Mesendoderm (in vitro differentiated cells): ENCODE results near the gene HEMK1.

Source experiments
- DNase-seq: peaks from one replicate; pipeline ENCODE4 v3.0.0; 2013
- H2AK5ac ChIP-seq: 2 replicates; pipeline ENCODE4 v1.6.1; 2013; ENCODE audit warnings: low read length, inconsistent platforms
- H2BK120ac ChIP-seq: 2 replicates; pipeline ENCODE4 v1.6.1; 2013; ENCODE audit warnings: low read depth, mild to moderate bottlenecking, low read length, moderate library complexity, mixed read lengths
- H2BK15ac ChIP-seq: replicated peaks from 2 replicates; pipeline ENCODE4 v1.6.1; 2013; ENCODE audit warnings: low read depth, mild to moderate bottlenecking, moderate library complexity
- H2BK5ac ChIP-seq: 2 replicates; pipeline ENCODE4 v1.6.1; 2013; ENCODE audit warnings: low read length, inconsistent platforms
- H3K18ac ChIP-seq: 2 replicates; pipeline ENCODE4 v1.6.1; 2013; ENCODE audit warnings: mild to moderate bottlenecking, low read length, mixed read lengths
- H3K23ac ChIP-seq: one replicate; pipeline ENCODE4 v1.6.1; 2013; ENCODE audit warnings: low read length
- H3K27ac ChIP-seq: 2 replicates; pipeline ENCODE4 v1.5.1; 2013; ENCODE audit warnings: low read depth, mild to moderate bottlenecking, inconsistent platforms, low read length, moderate library complexity
- H3K27me3 ChIP-seq: 2 replicates; pipeline ENCODE4 v1.6.1; 2013; ENCODE audit warnings: low read length, control low read depth, mild to moderate bottlenecking, inconsistent platforms; ENCODE audit not compliant: insufficient read depth, poor library complexity
- H3K36me3 ChIP-seq: 2 replicates; pipeline ENCODE4 v1.6.1; 2013; ENCODE audit warnings: low read length, inconsistent platforms; ENCODE audit not compliant: control insufficient read depth, insufficient read depth
- H3K4ac ChIP-seq: one replicate; pipeline ENCODE4 v1.6.1; 2013; ENCODE audit warnings: low read depth, mild to moderate bottlenecking, low read length, moderate library complexity
- H3K4me1 ChIP-seq: 2 replicates; pipeline ENCODE4 v1.6.1; 2013; ENCODE audit warnings: low read depth, low read length, inconsistent platforms; ENCODE audit not compliant: control insufficient read depth
- H3K4me2 ChIP-seq: 2 replicates; pipeline ENCODE4 v1.6.1; 2013; ENCODE audit warnings: low read length
- H3K4me3 ChIP-seq: 2 replicates; pipeline ENCODE4 v1.5.1; 2013; ENCODE audit warnings: mild to moderate bottlenecking, low read length
- H3K56ac ChIP-seq: one replicate; pipeline ENCODE4 v1.6.1; 2013; ENCODE audit warnings: low read length
- H3K79me1 ChIP-seq: 2 replicates; pipeline ENCODE4 v1.6.1; 2013; ENCODE audit warnings: low read length, inconsistent platforms
- H3K79me2 ChIP-seq: 2 replicates; pipeline ENCODE4 v1.6.1; 2013; ENCODE audit warnings: mild to moderate bottlenecking, low read length; ENCODE audit not compliant: control insufficient read depth, insufficient read depth
- H3K9ac ChIP-seq: 2 replicates; pipeline ENCODE4 v1.6.1; 2013; ENCODE audit warnings: low read length, inconsistent platforms
- H4K5ac ChIP-seq: one replicate; pipeline ENCODE4 v1.6.1; 2013; ENCODE audit warnings: low read length
- H4K8ac ChIP-seq: one replicate; pipeline ENCODE4 v1.6.1; 2013; ENCODE audit warnings: low read depth, mild to moderate bottlenecking, control low read depth, low read length, moderate library complexity
- WGBS: extraction: QIAGEN DNeasy Blood & Tissue Kit; methylation state at CpG from one replicate; pipeline ENCODE4 v1.1.7; 2013; ENCODE audit warnings: low lambda C conversion rate, missing lambda C conversion rate; ENCODE audit not compliant: insufficient coverage; ENCODE audit errors: extremely low coverage; 5-methylcytosine and 5-hydroxymethylcytosine counted together

The HEMK1 gene

DNA sequence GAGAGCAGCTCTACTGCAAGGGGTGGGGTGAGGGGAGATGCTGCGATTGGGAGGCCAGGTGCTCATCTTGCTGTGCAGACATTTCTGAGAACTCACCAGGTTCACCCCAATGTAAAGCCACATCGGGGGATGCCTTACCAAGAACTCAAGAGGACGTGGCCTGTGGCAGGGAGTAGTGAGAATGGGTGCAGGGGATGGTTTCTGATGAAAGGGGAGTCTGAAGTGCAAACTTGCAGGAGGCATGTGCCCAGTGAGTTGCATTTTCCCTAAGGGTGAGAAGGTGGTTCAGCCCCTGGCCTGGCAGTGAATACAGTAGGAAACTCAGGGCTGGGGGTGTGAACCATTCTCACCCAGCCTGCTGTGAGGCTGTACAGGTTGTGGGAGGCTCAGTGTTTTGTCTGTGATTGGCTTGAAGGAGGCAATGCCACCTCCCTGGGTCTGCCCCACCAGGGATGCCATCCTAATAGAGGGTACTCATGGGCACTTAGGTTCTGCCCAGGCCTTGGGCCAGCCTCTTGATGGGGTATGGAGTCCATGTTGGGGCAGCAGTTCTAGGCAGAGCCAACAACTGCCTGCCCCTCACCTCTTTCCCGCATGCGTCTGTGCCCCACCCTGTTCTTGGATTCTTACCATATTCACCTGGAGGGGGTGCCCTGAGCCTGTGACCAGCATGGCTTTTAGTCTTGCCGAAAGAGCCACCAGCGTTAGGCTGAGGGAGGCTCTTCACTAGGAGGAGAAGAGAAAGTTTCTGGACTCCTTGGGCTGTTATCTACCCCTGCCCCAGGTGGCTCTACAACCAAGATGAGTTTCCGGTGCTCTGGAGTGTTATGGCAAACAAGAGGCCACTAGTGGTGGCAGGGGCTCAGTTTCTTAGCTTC lies 4.5 kb downstream of the HEMK1 start:
- Histone ChIP-seq H3K27ac (no peak overlapping the region), H3K79me2 (no peaks in the 10 kb centered on the region), H2BK15ac (no peak overlapping the region), H3K18ac (no peak overlapping the region), H3K4me1 (no peaks in the 10 kb centered on the region), H2BK5ac (no peak overlapping the region), H3K4me2 (no peak overlapping the region), H3K23ac (no peak overlapping the region), H2BK120ac (no peak overlapping the region), H3K4ac (no peak overlapping the region), H3K4me3 (no peak overlapping the region), H3K27me3 (no peaks in the 10 kb centered on the region), H3K36me3 (no peaks in the 10 kb centered on the region), H4K8ac (no peak overlapping the region), H3K9ac (no peak overlapping the region), H3K79me1 (no peaks in the 10 kb centered on the region), H3K56ac (no peak overlapping the region), H2AK5ac (no peak overlapping the region), H4K5ac (no peak overlapping the region)
- DNase-seq = no peak
- WGBS = no CpG with 5 or more reads among the region's 8 CpGs

DNA sequence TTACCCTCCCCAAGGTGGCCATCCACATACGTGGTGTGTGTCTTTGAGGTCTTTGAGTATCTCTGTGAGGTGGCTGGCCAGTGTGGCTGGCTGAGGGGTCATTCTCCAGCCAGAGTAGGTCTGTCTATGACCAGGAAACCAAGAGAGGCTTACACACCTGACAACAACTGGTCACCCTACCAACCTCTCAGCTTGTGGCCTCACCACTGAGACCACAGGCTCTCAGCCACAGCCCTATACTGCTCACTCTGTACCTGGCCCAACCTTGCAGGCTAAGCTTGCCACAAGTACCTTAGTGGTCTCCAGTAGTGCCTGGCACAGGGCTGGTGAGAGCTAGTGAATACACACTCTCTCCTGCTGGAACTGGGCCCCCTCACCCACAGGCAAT lies 5.1 kb downstream of the HEMK1 start:
- Histone ChIP-seq H3K4me3 (no peak overlapping the region), H3K27me3 (no peaks in the 10 kb centered on the region), H3K4me2 (no peak overlapping the region), H3K4ac (no peak overlapping the region), H4K8ac (no peak overlapping the region), H3K23ac (no peak overlapping the region), H2AK5ac (no peak overlapping the region), H3K4me1 (no peaks in the 10 kb centered on the region), H4K5ac (no peak overlapping the region), H3K79me1 (no peaks in the 10 kb centered on the region), H3K9ac (no peak overlapping the region), H2BK120ac (no peak overlapping the region), H2BK15ac (no peak overlapping the region), H3K27ac (no peak overlapping the region), H3K79me2 (no peaks in the 10 kb centered on the region), H3K18ac (no peak overlapping the region), H2BK5ac (no peak overlapping the region), H3K56ac (no peak overlapping the region), H3K36me3 (no peaks in the 10 kb centered on the region)
- DNase-seq = no peak
- WGBS = no CpG with 5 or more reads among the region's 1 CpG

DNA sequence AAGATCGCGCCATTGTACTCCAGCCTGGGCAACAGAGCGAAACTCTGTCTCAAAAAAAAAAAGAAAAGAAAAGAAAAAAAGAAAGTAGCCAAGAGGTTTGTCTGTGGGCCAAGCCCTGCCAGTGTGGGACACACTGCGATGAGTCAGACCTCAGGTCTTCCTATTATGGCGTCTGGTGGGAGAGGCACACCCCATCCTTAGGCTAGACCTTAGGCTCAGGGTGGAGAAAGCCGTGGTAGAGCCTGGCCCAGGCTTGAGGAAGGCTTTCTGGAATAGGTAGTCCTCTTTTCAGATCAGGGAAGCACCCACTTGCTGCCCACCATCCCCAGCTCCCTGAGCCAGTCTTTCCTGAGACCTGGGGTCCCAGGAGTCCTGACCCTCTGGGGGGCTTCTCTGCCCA lies 6.0 kb downstream of the HEMK1 start:
- Histone ChIP-seq H3K27me3 (no peaks in the 10 kb centered on the region), H3K4me3 (no peak overlapping the region), H2AK5ac (no peak overlapping the region), H4K8ac (no peak overlapping the region), H3K18ac (no peak overlapping the region), H3K79me1 (no peaks in the 10 kb centered on the region), H3K79me2 (no peaks in the 10 kb centered on the region), H3K4me1 (no peaks in the 10 kb centered on the region), H2BK120ac (no peak overlapping the region), H3K36me3 (no peaks in the 10 kb centered on the region), H3K4ac (no peak overlapping the region), H4K5ac (no peak overlapping the region), H2BK15ac (no peak overlapping the region), H3K27ac (no peak overlapping the region), H3K23ac (no peak overlapping the region), H2BK5ac (no peak overlapping the region), H3K4me2 (no peak overlapping the region), H3K56ac (no peak overlapping the region), H3K9ac (no peak overlapping the region)
- WGBS = no CpG with 5 or more reads among the region's 6 CpGs
- DNase-seq = no peak

DNA sequence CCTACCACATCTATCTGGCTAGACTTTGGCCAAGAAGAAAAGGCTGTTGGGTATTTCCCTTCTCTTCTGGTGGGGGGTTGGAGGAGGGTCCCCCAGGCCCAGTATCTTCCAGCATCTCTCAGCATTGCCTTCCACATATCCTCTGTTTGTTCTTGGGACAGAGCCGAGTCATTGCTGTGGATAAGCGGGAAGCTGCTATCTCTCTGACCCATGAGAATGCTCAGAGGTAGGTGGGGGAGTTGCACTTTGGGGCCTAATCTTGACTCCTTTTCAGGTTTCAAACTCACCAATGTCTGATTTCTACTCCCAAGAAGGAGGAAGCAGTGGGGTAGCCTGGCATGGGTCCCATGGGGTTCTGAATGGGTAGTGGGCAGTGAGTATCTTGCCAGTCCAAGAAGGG lies 8.0 kb downstream of the HEMK1 start:
- H3K4ac ChIP-seq = no peak overlapping the region
- H3K18ac ChIP-seq = no peak overlapping the region
- H3K4me3 ChIP-seq = no peak overlapping the region
- H3K56ac ChIP-seq = no peak overlapping the region
- WGBS = no CpG with 5 or more reads among the region's 2 CpGs
- no peak overlapping the region for H3K23ac ChIP-seq
- no peak overlapping the region for H3K4me2 ChIP-seq
- H3K27ac ChIP-seq = no peak overlapping the region
- no peaks in the 10 kb centered on the region for H3K79me2 ChIP-seq
- H2AK5ac ChIP-seq = no peak overlapping the region
- H4K5ac ChIP-seq = no peak overlapping the region
- no peak overlapping the region for H2BK5ac ChIP-seq
- no peaks in the 10 kb centered on the region for H3K79me1 ChIP-seq
- H3K9ac ChIP-seq = no peak overlapping the region
- H3K27me3 ChIP-seq = no peaks in the 10 kb centered on the region
- H3K4me1 ChIP-seq = no peaks in the 10 kb centered on the region
- no peaks in the 10 kb centered on the region for H3K36me3 ChIP-seq
- no peak overlapping the region for H2BK15ac ChIP-seq
- H2BK120ac ChIP-seq = no peak overlapping the region
- no peak overlapping the region for H4K8ac ChIP-seq
- no peak for DNase-seq

DNA sequence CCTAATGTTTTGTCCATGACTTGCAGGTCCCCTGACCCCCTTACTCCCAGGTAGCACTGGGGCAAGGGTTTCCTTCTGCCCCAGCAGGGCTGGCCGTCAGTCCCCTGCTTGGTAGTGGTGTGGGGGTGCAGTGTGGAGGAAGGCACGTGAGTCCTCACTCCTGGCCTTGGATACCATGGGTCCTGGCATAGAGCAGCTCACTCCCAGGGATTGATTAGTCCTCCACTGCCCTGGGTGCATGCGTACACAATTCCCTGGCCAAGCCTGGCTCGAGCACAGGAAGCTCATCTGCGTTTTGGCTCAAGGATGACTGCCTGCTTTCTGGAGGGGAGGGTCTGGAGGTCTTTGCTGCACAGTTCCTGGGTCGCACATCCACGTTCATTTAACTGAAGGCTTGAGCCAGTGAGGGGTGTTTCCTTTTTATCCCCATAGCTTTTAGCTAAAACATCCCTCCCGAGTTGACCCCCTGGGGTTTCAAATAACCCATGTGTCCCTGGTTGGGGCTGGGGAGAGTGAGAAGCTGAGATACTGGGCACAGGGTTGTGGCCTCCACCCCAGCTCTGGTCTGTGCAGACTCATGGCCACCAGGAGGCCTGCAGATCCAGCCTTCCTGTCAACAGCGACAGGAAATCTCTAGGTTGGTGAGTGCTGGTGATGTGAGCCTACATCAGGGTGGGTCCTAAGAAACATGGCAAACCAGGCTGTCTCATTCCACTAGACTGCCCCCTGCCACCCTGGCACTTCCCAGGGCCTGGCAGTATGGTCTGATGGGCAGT lies 11.5 kb downstream of the HEMK1 start:
- no CpG with 5 or more reads among the region's 9 CpGs for WGBS
- DNase-seq = no peak
- no peak overlapping the region for H3K4me2 ChIP-seq
- no peaks in the 10 kb centered on the region for H3K4me1 ChIP-seq
- H3K27ac ChIP-seq = no peak overlapping the region
- H4K8ac ChIP-seq = no peak overlapping the region
- H3K36me3 ChIP-seq = no peaks in the 10 kb centered on the region
- no peaks in the 10 kb centered on the region for H3K79me1 ChIP-seq
- no peak overlapping the region for H2BK5ac ChIP-seq
- H3K79me2 ChIP-seq = no peaks in the 10 kb centered on the region
- H3K27me3 ChIP-seq = no peaks in the 10 kb centered on the region
- no peak overlapping the region for H3K4me3 ChIP-seq
- H3K23ac ChIP-seq = no peak overlapping the region
- no peak overlapping the region for H3K56ac ChIP-seq
- no peak overlapping the region for H2BK15ac ChIP-seq
- H2AK5ac ChIP-seq = no peak overlapping the region
- H4K5ac ChIP-seq = no peak overlapping the region
- no peak overlapping the region for H2BK120ac ChIP-seq
- no peak overlapping the region for H3K18ac ChIP-seq
- no peak overlapping the region for H3K9ac ChIP-seq
- H3K4ac ChIP-seq = no peak overlapping the region
